Astrocyte (in vitro differentiated cells and primary cell): ENCODE data around the gene CALD1.

ENCODE experiments used
- CTCF ChIP-seq: IDR thresholded peaks from 2 replicates; pipeline ENCODE4 v1.5.1; 2011; ENCODE audit warnings: low read depth, mild to moderate bottlenecking, inconsistent platforms, low read length, moderate library complexity; ENCODE audit not compliant: insufficient read depth
- EZH2 ChIP-seq: IDR thresholded peaks from 2 replicates; pipeline ENCODE4 v1.6.1; 2012; ENCODE audit warnings: mild to moderate bottlenecking, low read length, inconsistent platforms; ENCODE audit not compliant: insufficient read depth

- no peak for TF ChIP-seq CTCF
- TF ChIP-seq EZH2 = no peak
These were observed 111.8 kb downstream of the CALD1 start for GRCh38 chr7:134891262-134891695.
